Stimulated activated CD8-positive, alpha-beta memory T cell treated with anti-CD3 and anti-CD28 coated beads, Interleukin-2, amount 100 ng/mL, for 1 hour (primary cell): ENCODE data around the gene RANBP9.

Experiments
- DNase-seq, 2 donors: peaks; one replicate each; pipeline ENCODE4 v3.0.0-alpha.2; 2020; ENCODE audit warnings: low read depth in 2 of 2

RANBP9 gene

DNA sequence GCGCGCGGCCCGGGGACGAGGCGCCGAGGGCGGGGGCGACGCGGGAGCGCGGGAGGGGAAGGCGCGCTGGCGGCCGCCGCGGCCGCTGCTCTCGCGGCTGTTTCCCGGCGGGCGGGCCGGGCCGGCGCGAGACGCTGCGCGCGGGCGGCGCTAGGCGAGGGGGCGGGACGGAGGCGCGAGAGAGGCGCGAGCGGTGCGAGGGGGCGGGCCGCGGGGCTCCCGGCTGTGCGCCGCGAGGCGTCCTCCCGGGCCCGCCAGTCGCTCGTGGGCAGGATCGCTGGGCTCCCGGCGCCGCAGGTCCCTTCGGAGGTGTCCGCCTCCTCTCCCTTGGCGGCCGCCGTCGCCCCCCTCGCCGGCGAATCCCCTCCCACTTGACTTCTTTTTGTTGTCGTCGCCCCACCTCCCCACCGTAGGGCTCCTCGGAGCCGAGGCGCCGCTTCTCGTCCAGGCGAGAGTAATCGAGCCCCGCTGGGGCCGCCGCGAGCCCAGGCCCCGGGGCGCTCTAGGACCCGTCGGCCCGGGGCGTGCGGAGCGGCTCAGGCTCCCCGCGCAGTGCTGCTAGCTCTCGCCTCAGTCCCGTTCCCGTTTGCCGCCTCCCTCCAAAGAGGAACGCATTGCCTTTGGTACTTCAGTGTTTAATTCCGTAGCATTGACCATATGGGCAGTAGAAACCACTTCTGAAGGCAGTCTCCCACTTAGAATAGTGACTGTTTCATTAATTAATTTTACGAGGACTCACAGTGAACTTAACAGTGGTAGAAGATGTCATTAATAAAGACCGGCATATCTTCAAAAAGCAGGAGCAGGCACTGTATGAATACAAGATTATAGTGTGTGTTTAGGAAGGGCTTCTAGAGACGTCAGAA, at the start of gene RANBP9:
TSS of gene RANBP9 (minus strand) at position 103 of the 866 bp plus-strand sequence. CDS start 330 bp downstream, outside the sequence.
- peak; percentile 77 to 81 for DNase-seq

GRCh38 chr6:13760307-13761304, 49.0 kb upstream of the RANBP9 start:
- DNase-seq = no peak

DNA sequence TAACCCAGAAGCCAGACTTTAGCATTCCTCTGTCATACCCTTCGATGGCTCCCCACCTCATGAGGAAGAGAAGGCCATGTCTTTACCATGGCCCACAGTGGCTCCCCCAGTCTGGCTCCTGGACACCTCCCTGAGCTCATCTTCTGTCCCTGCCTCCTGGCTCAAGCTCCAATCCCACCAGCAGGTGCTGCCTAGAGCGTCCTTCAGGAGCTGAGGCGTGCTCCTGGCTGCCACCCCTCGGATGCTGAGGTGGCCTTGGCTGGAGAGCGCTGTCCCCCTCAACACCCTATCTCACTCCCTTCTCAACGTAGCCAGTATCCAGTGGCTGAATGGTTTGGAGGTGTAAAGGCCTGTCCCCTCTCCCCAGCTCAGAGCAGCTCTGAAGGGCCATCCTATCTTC, 47.4 kb upstream of the RANBP9 start:
- no peak for DNase-seq

DNA sequence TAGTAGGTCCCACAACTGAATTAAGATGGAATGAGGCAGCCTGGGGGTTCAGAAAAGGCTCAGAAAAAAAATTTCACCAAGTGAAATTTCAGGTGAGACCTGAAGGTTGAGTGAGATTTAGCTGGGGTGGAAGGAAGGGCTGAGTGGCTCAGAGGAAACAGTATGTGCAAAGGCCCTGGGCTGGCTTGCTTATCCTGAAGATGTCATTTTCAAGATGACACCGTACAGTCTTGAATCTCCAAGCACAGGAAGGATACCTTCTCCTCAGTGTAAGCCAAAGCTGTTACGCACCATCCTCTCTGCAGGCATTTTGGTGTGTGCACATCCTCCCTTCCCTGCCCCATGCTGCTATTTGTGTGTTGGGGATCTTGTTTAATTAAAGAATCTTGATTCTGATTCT, 43.0 kb upstream of the RANBP9 start:
- no peak for DNase-seq

DNA sequence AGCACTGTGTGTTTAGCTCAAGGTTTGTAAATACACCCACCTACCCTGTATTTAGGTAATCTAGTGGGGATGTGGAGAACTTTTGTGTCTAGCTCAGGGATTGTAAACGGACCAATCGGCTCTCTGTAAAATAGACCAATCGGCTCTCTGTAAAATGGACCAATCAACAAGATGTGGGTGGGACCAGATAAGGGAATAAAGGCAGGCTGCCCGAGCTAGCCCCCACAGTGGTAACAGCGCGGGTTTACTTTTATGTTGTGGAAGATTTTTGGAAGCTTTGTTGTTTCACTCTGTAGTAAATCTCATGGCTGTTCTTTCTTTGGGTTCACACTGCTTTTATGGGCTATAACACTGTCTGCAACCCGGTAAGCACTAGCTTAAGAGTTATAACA, 32.1 kb upstream of the RANBP9 start:
- DNase-seq = no peak

DNA sequence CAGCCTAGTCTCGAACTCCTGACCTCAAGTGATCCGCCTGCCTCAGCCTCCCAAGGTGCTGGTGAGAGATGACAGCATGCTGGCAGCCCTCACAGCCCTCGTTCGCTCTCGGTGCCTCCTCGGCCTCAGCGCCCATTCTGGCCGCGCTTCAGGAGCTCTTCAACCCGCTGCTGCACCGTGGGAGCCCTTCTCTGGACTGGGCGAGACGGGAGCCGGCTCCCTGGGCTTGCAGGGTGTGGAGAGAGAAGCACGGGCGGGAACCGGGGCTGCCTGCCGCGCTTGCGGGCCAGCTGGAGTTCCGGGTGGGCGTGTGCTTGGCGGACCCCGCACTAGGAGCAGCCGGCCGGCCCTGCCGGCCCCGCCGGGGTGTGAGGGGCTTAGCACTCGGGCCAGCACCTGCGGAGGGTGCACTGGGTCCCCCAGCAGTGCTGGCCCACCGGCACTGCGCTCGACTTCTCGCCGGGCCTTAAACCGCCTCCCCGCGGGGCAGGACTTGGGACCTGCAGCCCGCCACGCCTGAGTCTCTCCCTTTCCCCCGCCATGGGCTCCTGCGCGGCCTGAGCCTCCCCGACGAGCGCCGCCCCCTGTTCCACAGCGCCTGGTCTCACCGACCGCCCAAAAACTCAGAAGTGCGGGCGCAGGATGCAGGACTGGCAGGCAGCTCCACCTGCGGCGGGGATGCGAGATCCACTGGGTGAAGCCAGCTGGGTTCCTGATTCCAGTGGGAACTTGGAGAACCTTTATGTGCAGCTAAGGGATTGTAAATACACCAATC, 31.5 kb upstream of the RANBP9 start:
- no peak for DNase-seq

- DNase-seq = no peak
These were observed 29.7 kb upstream of the RANBP9 start for GRCh38 chr6:13741365-13741764.

DNA sequence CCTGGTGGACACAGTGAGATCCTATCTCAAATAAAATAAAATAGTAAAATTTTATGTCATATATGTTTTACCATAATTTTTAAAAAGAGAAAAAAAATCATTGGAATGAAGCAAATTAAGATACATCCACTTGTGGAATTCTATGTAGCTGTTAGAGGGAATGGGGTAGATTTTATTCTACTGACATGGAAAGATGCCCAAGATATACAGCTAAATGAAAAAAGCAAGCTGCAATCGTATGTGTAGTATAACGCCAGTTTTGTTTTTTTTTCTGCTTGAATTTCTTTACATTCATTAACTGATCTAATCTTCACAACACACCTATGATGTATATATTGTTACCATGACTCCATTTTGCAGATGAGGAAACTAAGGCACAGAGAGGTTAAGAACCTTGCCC, 23.4 kb upstream of the RANBP9 start:
- DNase-seq = no peak

GRCh38 chr6:13733178-13733887, 21.7 kb upstream of the RANBP9 start:
- DNase-seq = no peak

DNA sequence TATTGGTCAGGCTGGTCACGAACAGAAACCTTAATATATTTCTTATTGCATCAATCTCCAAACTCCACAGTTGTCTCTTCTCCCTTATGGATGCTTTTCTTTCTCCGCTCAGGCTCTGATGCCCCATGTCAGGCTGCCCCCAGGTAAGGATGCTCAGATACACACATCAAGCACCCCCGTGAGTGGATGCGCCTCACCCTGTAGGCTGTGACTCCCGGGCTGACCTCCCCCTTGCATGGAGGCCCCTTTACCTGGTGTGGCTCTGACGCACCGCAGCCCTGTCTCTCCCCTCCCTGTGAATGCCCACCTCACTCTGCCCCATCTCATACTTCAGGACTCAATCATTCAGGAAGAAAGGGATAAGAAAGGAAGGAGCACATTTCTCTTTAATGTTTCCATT, 19.1 kb upstream of the RANBP9 start:
- no peak for DNase-seq

DNA sequence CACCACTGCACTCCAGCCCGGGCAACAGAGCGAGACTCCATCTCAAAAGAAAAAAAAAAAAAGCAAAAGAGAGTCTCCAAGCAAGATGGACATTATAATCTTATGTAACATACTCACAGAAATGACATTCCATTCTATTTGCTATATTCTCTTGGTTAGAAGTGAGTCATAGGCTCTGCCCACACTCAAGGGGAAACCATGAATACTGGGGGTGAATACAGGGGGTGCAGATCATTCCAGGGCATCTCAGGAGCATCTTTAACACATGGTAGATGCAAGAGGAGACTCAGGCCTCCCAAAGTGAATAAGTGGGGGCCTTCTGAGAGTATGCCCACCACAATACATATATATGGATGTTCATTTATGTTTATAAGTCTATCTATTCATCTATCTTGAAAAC, 18.3 kb upstream of the RANBP9 start:
- DNase-seq = no peak

DNA sequence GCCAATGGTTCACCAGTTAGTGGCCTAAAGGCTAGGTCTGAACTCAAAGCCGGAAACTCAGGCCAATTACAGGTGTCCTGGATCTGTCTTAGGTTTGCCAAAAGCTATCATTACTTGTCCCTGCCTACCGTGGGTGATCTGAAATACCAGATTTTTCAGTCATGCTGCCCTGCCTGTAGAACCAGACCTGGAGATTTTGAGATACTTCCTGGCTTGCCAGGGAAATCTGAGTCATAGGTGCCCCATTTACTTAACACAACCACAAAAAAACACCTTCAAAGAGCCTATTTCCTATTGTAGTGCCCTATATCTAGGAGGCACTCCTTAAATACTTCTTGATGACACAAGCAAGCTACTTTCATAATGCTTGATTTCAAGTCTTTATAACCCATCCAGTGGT, 13.9 kb upstream of the RANBP9 start:
- peak in 1 of 2 donors; percentile 12 for DNase-seq

GRCh38 chr6:13725052-13725451, 13.4 kb upstream of the RANBP9 start:
- no peak for DNase-seq

GRCh38 chr6:13724182-13724581, 12.5 kb upstream of the RANBP9 start:
- no peak for DNase-seq

GRCh38 chr6:13722880-13723279, 11.2 kb upstream of the RANBP9 start:
- no peak for DNase-seq

GRCh38 chr6:13718123-13718458, 6.5 kb upstream of the RANBP9 start:
- DNase-seq = no peak

GRCh38 chr6:13716955-13717295, 5.3 kb upstream of the RANBP9 start:
- no peak for DNase-seq

- DNase-seq = no peak
These were observed 4.8 kb upstream of the RANBP9 start for GRCh38 chr6:13716225-13716954.

DNA sequence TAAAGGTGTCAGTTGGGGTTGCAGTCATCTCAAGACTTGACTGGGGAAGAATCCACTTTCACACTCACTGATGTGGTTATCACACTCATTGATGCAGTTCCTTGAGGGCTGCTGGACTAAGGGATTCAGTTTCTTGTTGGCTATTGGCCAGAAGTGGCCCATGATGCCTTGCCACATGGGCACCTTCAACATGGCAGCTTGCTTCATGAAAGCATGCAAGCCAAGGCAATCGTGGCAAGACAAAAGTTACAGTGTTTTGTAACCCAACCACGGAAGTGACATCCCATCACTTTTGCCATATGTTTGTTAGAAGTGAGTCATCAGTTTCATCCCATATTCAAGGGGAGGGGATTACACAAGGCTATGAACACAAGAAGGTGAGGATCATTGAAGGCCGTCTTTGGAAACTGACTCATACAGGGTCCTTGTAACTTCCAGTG, 3.8 kb upstream of the RANBP9 start:
- DNase-seq = no peak

- no peak for DNase-seq
These were observed 914 bp upstream of the RANBP9 start for GRCh38 chr6:13712599-13712898.

DNA sequence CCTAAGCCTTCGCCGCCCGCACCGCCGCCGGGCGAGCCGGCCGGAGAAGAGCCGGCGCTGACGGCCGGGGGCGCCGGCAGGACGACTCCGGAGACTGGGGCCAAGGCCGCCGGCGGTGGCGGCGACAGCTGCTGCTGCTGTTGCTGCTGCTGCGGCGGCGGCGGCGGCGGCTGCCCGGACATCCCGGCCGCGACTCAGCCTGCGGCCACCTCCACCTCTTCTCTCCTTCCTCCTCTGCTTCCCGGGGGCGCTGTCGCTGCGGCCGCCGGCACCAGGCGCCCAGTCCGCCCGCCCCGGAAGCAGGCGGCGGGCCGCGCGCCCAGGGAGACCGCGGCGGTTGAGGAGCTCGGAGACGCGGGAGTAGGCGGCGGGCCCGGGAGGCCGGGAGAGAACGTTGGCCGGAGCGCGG, 307 bp downstream of the RANBP9 start:
- no peak for DNase-seq
